Motor neuron (in vitro differentiated cells): ENCODE results near the gene MYBPH. TPM values are rescaled to one million over a fixed set of nuclear protein-coding genes. Genes with fewer than 3 reads are reported as not detected.

Experiments
- ATAC-seq, 8 experiments: fragments of 200-7000 bp; cut with Tn5 transposase; replicated peaks in 6 of 8; 2 replicates each; pipeline ENCODE4 v1.8.0; 2021; ENCODE audit warnings: mild to moderate bottlenecking in 8 of 8, moderate library complexity in 8 of 8
- H3K27ac ChIP-seq, 2 donors: fragments of 250-450 bp; sonication (Bioruptor Pico); 2 replicates each; pipeline ENCODE4 v1.9.0; 2021; ENCODE audit warnings: antibody characterized with exemption in 2 of 2, mild to moderate bottlenecking in 2 of 2, moderate library complexity in 1 of 2
- H3K4me1 ChIP-seq, 2 donors: fragments of 250-450 bp; sonication (Bioruptor Pico); replicated peaks in 1 of 2; 2 replicates each; pipeline ENCODE4 v1.6.1; 2021; ENCODE audit warnings: antibody characterized with exemption in 2 of 2, mild to moderate bottlenecking in 2 of 2, moderate library complexity in 1 of 2
- H3K4me3 ChIP-seq, 5 donors: fragments of 250-450 bp; sonication (Bioruptor Pico); 2 replicates each; pipeline ENCODE4 v1.9.0; 2021; ENCODE audit warnings: antibody characterized with exemption in 5 of 5, mild to moderate bottlenecking in 5 of 5, moderate library complexity in 4 of 5
- WGBS, 10 experiments: fragments of 450-650 bp; shearing (Covaris generic); methylation state at CpG; one replicate each; pipeline ENCODE4 v1.0.0; 2022; 5-methylcytosine and 5-hydroxymethylcytosine counted together
- in situ Hi-C, 9 experiments: fragments of 400-800 bp; cut with MboI; loops; one replicate each; pipeline ENCODE4 v1.15.0; 2021; ENCODE audit warnings: low sequenced_read_pairs in 9 of 9, low pct_unique_long_range_greater_than_20kb in 2 of 9; ENCODE audit not compliant: unreplicated experiment in 9 of 9
- total RNA-seq, 8 experiments: library from RNA; unstranded; fragments of 300-600 nt; gene quantifications; 2 replicates each; pipeline versions ENCODE4 v1.2.3 to v1.2.4, GENCODE V29; 2022

Gene MYBPH
- total RNA-seq, 8 experiments from 2014 or later, result 0.09 to 0.24 (median 0.15) TPM; not detected in 3

DNA sequence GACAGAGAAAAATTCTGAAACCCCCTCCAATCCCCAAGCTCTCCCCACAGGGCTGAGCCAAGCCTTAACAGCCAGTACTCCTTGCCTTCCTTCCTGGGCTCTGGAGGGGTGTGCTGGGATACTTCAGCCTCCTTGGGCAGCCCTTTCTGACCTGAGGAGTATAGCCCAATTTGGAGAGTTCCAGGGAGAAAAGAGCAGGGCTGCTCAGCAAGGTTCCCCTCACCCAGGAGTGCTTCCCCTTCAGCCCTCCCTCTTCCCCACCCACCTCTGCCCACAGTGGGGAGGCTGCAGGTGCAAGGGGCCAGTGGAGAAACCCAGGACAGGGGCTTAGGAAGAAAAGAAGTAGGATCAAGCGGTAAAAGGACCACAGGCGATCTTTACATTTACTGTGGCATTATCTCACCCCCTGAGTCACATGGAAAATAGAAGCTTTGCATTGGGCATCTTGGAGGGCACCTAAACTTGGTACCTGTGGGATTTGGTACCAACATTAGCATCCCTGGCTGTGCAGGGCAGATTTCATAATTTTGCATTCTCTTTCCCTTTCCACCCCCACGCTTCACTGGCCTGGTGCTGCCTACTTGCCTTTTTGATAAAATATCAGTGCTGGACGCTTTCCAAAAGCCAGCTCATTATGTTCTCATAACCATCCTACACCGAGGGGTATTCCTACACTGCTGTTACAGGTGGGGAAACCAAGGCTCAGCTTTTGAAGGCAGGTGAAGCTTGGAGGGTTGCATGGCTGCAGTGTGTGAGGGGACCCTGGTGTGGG, 50.9 kb downstream of the MYBPH start:
- H3K4me3 ChIP-seq, result no peak overlapping the region
- in situ Hi-C loops, result loop anchor here in 2 of 9 experiments (10.0 to 25.0 kb wide), 2 partner anchors 88 to 90 kb away; no protein-coding TSS in a partner anchor
- ATAC-seq, result no peak
- 25 to 83% (median 55%) methylated on average over 1 to 5 of the region's 5 CpGs; no CpG with 5 or more reads in 2 of the 10 experiments for WGBS, 10 experiments
- no peak overlapping the region for H3K27ac ChIP-seq
- H3K4me1 ChIP-seq, result peaks cover 16 to 20% of the 10 kb centered on the region in 2 donors

DNA sequence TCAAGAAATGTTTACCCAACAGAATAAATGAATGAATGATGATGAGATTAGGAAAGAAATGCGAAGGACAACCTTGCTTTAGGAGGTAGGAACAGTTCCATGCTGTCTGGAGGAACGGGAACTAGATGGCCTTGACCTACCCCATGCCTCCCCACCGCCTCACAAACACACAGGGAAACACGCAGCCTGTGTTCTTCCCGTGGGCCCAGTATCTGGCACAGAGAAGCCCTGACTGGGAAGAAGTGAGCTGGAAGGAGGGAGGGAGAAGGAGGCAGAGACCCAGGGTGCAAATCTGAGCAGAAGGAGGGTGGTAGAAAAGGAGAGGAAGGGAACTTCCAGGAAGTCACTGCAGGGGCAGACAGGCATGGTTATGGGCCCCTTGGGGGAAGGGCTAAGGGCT, 51.6 kb downstream of the MYBPH start:
- no peak overlapping the region for H3K4me3 ChIP-seq
- H3K4me1 ChIP-seq, result peaks cover 16 to 20% of the 10 kb centered on the region in 2 donors
- in situ Hi-C loops, result loop anchor here in 2 of 9 experiments (10.0 to 25.0 kb wide), 2 partner anchors 88 to 91 kb away; no protein-coding TSS in a partner anchor
- no peak for ATAC-seq
- WGBS, 10 experiments, result 0 to 100% (median 61%) methylated on average over 1 to 5 of the region's 5 CpGs; no CpG with 5 or more reads in 1 of the 10 experiments
- no peak overlapping the region for H3K27ac ChIP-seq

GRCh38 chr1:203122159-203122558, 53.5 kb downstream of the MYBPH start:
- no peak for ATAC-seq
- WGBS, 10 experiments, result 60 to 90% (median 76%) methylated on average over 1 to 2 of the region's 2 CpGs; no CpG with 5 or more reads in 4 of the 10 experiments
- Histone ChIP-seq H3K27ac (no peak overlapping the region), H3K4me3 (no peak overlapping the region), H3K4me1 (peaks cover 8% of the 10 kb centered on the region in 2 donors)
- in situ Hi-C loops, result loop anchor here in 2 of 9 experiments (10.0 to 25.0 kb wide), 2 partner anchors 90 to 93 kb away; no protein-coding TSS in a partner anchor

GRCh38 chr1:203121186-203122015, 54.2 kb downstream of the MYBPH start:
- no peak for ATAC-seq
- no peak overlapping the region for H3K4me3 ChIP-seq
- no peak overlapping the region for H3K27ac ChIP-seq
- WGBS, 10 experiments, result 51 to 100% (median 75%) methylated on average over 1 to 11 of the region's 11 CpGs; no CpG with 5 or more reads in 1 of the 10 experiments
- in situ Hi-C loops, result loop anchor here in 2 of 9 experiments (10.0 to 25.0 kb wide), 2 partner anchors 91 to 93 kb away; no protein-coding TSS in a partner anchor
- peaks cover 0 to under 1% of the 10 kb centered on the region in 2 donors for H3K4me1 ChIP-seq

GRCh38 chr1:203120325-203121153, 55.1 kb downstream of the MYBPH start:
- no peaks in the 10 kb centered on the region for H3K4me1 ChIP-seq
- WGBS, 10 experiments, result 0 to 100% (median 75%) methylated on average over 1 to 6 of the region's 7 CpGs; no CpG with 5 or more reads in 3 of the 10 experiments
- peak in 1 of 8 experiments; percentile 54 for ATAC-seq
- no peak overlapping the region for H3K4me3 ChIP-seq
- H3K27ac ChIP-seq, result no peak overlapping the region
- in situ Hi-C loops, result loop anchor here in 2 of 9 experiments (10.0 to 25.0 kb wide), 2 partner anchors 92 to 94 kb away; no protein-coding TSS in a partner anchor

Other genes starting within 250 kb of the MYBPH start
- gene KLHL12, start 248.6 kb downstream of the MYBPH start, total RNA-seq, result 10 to 100 TPM; 16.4 to 42.5 (median 31.9) TPM
- gene ADIPOR1, start 217.5 kb downstream of the MYBPH start, total RNA-seq, result 10 to 100 TPM; 59.0 to 91.2 (median 67.8) TPM
- 10 to 100 TPM; 33.6 to 90.0 (median 39.5) TPM for gene CYB5R1, start 208.6 kb downstream of the MYBPH start, total RNA-seq
- 100 to 1,000 TPM in 1 of 8 experiments, 10 to 100 TPM in 7; 33.6 to 124 (median 62.1) TPM for gene TMEM183A, start 168.5 kb downstream of the MYBPH start, total RNA-seq
- 10 to 100 TPM in 4 of 8 experiments, 1 to 10 TPM in 4; 1.5 to 34.3 (median 10.7) TPM for gene PPFIA4, start 149.3 kb downstream of the MYBPH start, total RNA-seq
- gene MYOG, start 89.8 kb downstream of the MYBPH start, total RNA-seq, result under 1 TPM in 6 of 8 experiments, not detected in 2; 0.14 to 0.71 (median 0.22) TPM
- 10 to 100 TPM in 2 of 8 experiments, 1 to 10 TPM in 6; 3.2 to 15.5 (median 3.9) TPM for gene ADORA1, start 48.1 kb downstream of the MYBPH start, total RNA-seq
- 10 to 100 TPM in 1 of 8 experiments, 1 to 10 TPM in 2, under 1 TPM in 2, not detected in 3; 0.32 to 16.6 (median 1.4) TPM for gene CHI3L1, start 10.9 kb upstream of the MYBPH start, total RNA-seq
- gene CHIT1, start 53.8 kb upstream of the MYBPH start, total RNA-seq, result 1 to 10 TPM in 1 of 8 experiments, under 1 TPM in 7; 0.07 to 2.4 (median 0.24) TPM
- gene BTG2, start 129.7 kb upstream of the MYBPH start, total RNA-seq, result 10 to 100 TPM; 23.7 to 60.1 (median 29.4) TPM
- 10 to 100 TPM in 2 of 8 experiments, 1 to 10 TPM in 1, under 1 TPM in 5; 0.05 to 57.9 (median 0.66) TPM for gene FMOD, start 175.3 kb upstream of the MYBPH start, total RNA-seq